HG03432 (cell line): ENCODE measurements around the gene BPIFB6.

ENCODE experiments used
- ATAC-seq: cut with Tn5 transposase; IDR thresholded peaks from one replicate; pipeline ENCODE4 v1.9.1; 2021; ENCODE audit warnings: mild to moderate bottlenecking, moderate library complexity; ENCODE audit not compliant: unreplicated experiment

Gene BPIFB6

GRCh38 chr20:33015700-33016580 lies 15.5 kb upstream of the BPIFB6 start:
- no peak for ATAC-seq

- ATAC-seq: no peak
Observed at GRCh38 chr20:33016581-33017109, 14.8 kb upstream of the BPIFB6 start.

GRCh38 chr20:33017542-33017941 lies 13.9 kb upstream of the BPIFB6 start:
- ATAC-seq: no peak

- no peak for ATAC-seq
Observed at GRCh38 chr20:33018169-33018931, 13.1 kb upstream of the BPIFB6 start.

- no peak for ATAC-seq
Observed at GRCh38 chr20:33019465-33020277, 11.8 kb upstream of the BPIFB6 start.

GRCh38 chr20:33020278-33021161 lies 10.9 kb upstream of the BPIFB6 start:
- no peak for ATAC-seq

- no peak for ATAC-seq
Observed at GRCh38 chr20:33021879-33022278, 9.6 kb upstream of the BPIFB6 start.

GRCh38 chr20:33022289-33022688 lies 9.2 kb upstream of the BPIFB6 start:
- no peak for ATAC-seq

GRCh38 chr20:33022694-33023438 lies 8.6 kb upstream of the BPIFB6 start:
- no peak for ATAC-seq

GRCh38 chr20:33023439-33024242 lies 7.8 kb upstream of the BPIFB6 start:
- ATAC-seq: no peak

- ATAC-seq: no peak
Observed at GRCh38 chr20:33024243-33024560, 7.2 kb upstream of the BPIFB6 start.

- no peak for ATAC-seq
Observed at GRCh38 chr20:33024609-33025317, 6.7 kb upstream of the BPIFB6 start.

- ATAC-seq: no peak
Observed at GRCh38 chr20:33025318-33025876, 6.1 kb upstream of the BPIFB6 start.

- ATAC-seq: no peak
Observed at GRCh38 chr20:33026072-33026778, 5.2 kb upstream of the BPIFB6 start.

GRCh38 chr20:33026779-33027759 lies 4.4 kb upstream of the BPIFB6 start:
- no peak for ATAC-seq
